Left renal pelvis (tissue), 4 donors: ENCODE data around the gene CNOT9. TPM values are rescaled to one million over a fixed set of nuclear protein-coding genes. Genes with fewer than 3 reads are reported as not detected.

Experiments
- DNase-seq, 4 donors: peaks; one replicate each; pipeline ENCODE4 v3.0.0-alpha.2; 2013; ENCODE audit warnings: low read depth in 4 of 4, low spot score in 3 of 4
- polyA plus RNA-seq, 4 donors: library from polyadenylated mRNA; unstranded; fragments of 120-200 nt; gene quantifications; one replicate each; pipeline ENCODE4 v1.2.1, GENCODE V29; 2013; ENCODE audit not compliant: insufficient read length in 4 of 4

CNOT9 gene
- polyA plus RNA-seq, 4 donors: 44.2 to 62.8 (median 51.5) TPM

- no peak for DNase-seq
These were observed 8.2 kb downstream of the CNOT9 start for GRCh38 chr2:218576854-218577253.

DNA sequence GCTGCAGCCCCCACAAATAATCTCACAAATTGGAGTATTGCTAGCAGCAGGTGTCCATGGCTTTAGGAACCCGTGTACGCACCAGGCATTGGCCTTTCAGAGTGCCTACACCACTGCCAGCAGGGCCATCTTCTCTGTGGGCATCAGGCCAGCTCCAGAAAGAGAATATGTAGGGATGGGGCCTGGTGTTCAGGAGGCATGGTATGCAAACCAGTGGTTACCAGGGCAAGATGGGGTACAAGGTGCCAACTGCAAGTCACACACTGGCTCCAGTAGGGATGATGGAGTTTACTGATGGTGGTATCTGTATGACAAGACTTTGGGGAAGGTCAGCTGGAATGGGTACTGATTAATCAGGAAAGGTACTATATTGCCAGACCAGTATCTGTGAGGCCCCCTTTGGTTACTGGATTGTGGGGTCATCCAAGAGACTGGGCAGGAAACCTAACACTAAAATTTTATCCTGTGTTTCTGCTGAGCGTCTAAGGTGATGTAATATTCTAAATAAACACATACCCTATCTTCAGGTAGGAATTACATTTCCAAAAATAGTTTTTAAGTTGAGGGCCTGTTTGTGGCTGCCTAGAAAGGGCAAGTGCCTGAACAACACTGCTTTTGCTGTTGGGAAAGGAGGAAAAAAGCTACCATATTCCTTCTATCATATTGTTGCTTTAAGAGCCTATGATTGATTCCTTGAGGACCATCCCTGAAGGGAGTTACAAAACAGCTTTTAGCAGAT lies 9.0 kb downstream of the CNOT9 start:
- DNase-seq: no peak

- no peak for DNase-seq
These were observed 9.7 kb downstream of the CNOT9 start for GRCh38 chr2:218578272-218578877.

DNA sequence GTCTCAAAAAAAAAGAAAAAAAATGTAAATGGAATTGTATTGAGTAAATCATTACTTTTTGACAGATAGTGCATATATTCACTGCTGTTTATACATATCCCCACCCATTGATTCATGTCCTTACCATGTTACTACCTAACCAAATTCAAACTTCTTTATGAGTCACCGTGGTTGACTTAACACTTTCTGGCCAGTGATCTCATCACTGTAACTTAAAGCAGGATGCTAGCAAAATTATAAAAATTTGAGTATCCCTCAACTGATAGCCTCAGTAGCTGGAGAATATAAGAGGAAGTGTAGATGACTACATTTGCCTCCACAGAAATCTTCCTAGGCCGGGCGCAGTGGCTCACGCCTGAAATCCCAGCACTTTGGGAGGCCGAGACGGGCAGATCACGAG lies 13.4 kb downstream of the CNOT9 start:
- no peak for DNase-seq

DNA sequence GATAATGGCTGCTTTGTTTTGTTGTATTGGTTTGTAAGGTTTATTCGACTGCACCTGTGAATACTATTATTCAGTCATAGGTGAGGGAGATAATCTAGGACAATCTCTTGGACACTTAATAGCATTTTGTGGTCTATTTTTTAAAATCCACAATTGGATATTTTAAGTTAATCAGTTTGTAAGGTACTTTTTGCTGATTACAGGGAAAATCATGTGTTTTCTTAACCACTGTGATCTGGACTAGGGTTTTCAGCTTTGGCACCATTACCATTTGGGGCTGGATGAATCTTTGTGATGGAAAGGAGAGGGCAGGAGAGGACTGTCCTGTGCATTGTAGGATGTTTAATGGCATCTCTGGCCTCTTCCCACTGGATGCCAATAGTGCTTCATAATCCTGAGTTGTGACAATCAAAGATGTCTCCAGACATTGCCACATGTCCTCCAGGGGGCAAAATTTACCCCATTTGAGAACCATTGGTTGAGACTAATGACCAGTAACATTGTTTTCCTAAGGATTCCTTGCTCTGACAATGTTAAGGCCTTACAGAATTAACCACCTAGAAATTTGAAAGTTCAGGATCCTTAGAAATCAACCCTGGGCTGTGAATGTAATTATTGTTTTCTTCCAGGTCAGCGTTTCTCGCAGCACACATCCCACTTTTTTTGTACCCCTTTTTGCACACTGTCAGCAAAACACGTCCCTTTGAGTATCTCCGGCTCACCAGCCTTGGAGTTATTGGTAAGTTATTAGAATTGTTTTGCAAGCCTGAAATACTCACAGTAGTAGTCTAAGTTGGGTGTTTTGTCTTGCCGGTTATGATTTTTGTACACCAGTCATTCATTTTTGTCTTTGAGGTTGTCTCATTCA lies 15.6 kb downstream of the CNOT9 start:
- no peak for DNase-seq

- DNase-seq: no peak
These were observed 16.9 kb downstream of the CNOT9 start for GRCh38 chr2:218585541-218585940.

- peak in 2 of 4 donors; percentile 2 to 12 for DNase-seq
These were observed 36.8 kb downstream of the CNOT9 start for GRCh38 chr2:218605432-218605831.

GRCh38 chr2:218607436-218608115 lies 38.9 kb downstream of the CNOT9 start, which contains the start of gene PLCD4:
PLCD4 (plus strand) TSS chr2:218607899; CDS start chr2:218615740, 7,841 bp downstream.
- peak in 3 of 4 donors; percentile 8 to 24 (median 16) for DNase-seq

DNA sequence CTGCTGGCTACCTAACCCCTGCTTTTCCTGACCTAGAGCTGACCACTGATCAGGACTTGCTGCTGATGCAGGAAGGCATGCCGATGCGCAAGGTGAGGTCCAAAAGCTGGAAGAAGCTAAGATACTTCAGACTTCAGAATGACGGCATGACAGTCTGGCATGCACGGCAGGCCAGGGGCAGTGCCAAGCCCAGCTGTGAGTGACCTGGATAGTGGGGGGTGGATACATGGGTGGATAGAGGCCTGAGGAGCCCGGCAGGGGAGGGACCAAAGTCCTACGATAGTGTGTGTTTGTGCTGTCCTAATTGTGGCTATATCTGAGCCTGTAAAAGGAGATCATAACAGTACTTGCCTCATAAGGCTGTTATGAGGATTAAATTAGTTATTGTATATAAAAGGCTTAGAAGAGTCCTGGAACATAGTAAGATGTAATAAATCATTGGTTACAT lies 47.3 kb downstream of the CNOT9 start:
- DNase-seq: no peak

- DNase-seq: no peak
These were observed 49.6 kb downstream of the CNOT9 start for GRCh38 chr2:218618102-218618860.

DNA sequence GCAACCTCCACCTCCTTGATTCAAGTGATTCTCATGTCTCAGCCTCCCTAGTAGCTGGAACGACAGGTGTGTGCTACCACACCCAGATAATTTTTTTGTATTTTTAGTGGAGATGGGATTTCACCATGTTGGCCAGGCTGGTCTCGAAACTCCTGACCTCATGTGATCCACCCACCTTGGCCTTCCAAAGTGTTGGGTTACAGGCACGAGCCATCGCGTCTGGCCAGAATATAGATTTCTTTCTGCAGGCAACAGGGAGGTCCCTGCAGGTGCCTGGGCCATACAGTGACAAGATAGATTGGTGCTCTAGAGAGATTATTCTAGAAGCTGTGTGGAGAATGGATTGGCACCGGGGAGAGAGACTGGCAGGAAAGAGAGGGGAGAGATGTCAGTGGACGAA lies 52.4 kb downstream of the CNOT9 start:
- DNase-seq: no peak

- no peak for DNase-seq
These were observed 54.1 kb downstream of the CNOT9 start for GRCh38 chr2:218622606-218623365.

DNA sequence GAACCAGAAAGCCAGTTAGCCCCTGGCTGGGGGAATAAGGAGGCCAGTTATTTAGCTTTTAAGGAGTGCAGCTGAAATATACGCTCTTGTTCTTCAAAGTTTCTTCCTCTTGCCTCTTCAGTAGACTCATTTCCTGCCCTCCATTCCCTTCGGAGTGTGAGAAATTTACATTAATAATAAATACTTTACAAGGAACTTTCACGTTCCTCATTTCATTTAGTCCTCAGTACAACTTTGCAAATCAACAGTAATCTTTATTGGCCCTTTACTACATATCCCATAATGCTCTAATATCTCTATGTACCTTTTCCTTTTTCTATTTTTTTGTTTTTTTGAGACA lies 54.7 kb downstream of the CNOT9 start:
- DNase-seq: no peak

- DNase-seq: no peak
These were observed 57.7 kb downstream of the CNOT9 start for GRCh38 chr2:218626369-218626768.

DNA sequence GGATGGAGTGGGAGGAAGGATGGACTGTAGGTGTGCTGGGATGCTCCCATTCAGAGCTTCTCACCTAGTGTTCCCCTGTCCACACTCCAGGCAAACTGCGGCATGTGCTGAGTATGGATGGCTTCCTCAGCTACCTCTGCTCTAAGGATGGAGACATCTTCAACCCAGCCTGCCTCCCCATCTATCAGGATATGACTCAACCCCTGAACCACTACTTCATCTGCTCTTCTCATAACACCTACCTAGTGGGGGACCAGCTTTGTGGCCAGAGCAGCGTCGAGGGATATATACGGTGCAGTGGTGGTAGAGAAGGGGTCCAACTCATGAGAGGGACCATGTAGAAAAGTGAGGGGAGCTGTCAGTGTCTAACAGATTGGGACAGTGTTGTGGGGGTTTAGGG lies 59.3 kb downstream of the CNOT9 start:
- no peak for DNase-seq

- DNase-seq: no peak
These were observed 63.2 kb downstream of the CNOT9 start for GRCh38 chr2:218631837-218632236.

DNA sequence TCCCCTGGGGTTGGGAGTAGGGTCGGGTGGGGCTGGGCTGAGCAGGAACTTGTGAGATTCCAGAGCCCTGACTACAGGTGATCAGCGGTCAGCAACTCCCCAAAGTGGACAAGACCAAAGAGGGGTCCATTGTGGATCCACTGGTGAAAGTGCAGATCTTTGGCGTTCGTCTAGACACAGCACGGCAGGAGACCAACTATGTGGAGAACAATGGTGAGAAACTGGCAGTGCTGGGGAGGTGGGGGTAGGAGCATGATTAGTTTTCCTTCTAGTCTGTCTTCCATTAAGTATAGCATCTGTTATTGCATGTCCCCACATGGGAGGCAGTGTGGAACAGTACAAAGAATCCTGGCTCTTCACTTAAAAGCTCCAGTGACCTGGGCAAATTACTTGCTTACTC lies 67.1 kb downstream of the CNOT9 start:
- no peak for DNase-seq

DNA sequence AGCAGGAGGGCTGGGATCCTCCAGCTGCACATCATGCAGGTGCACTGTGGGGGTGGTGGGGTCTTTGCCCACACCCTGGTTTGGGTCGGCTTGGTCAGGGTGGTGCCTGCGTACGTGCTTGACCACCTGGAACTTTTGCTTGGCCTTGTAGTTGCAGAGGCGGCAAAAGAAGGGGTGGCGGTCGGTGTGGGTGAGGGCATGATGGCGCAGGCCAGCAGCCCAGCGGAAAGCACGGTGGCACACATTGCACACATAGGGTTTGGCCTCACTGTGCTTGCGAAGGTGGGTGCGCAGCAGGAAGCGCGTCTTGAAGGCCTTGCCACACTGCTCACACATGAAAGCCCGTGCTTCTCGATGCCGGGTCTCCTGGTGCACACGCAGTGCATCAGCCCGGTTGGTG lies 69.7 kb downstream of the CNOT9 start:
- no peak for DNase-seq

DNA sequence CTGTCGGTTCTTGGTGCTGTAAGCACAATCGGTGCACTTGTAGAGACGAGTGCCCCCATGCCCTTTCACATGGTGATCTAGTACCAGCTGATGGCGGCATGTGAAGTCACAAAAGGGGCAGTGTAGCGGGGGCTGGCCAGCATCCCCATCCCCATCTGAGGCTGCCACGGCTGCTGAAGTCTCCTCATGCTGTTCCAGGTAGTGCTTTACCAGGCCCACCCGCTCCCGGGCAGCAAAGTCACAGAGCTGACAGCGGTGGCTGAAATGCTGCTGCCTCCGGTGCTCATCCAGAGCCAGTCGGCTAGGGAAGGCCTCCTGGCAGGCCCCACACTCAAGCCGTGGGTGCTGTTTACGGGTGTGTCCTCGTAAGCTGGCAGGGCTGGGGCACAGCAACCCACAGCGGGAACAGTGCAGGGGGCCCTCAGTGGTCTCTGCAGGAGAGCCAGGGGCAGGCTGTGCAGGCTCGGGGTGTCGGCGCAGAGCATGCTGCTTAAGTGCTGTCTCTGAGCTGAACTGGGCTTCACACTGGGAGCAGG lies 73.5 kb downstream of the CNOT9 start:
- DNase-seq: no peak
